ENCODE results near the gene OR11H6.
"Not testable (repeated sequence)": the region's sequence is repeated elsewhere in the genome, so short reads cannot be mapped to it uniquely, and the experiment has no call there.

The OR11H6 gene

DNA sequence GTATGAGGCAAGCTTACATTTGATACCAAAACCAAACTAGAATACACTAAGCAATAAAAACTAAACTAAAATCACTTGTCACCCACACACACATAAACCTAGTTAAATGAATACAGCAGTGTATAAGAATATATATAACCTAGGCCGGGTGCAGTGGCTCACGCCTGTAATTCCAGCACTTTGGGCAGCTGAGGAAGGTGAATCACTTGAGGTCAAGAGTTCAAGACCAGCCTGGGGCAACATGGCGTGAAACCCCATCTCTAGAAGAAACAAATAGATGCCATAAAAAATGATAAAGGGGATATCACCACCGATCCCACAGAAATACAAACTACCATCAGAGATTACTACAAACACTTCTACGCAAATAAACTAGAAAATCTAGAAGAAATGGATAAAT is 40.9 kb downstream of the OR11H6 start:
- not testable (repeated sequence) for DNase-seq (ENCODE audit: low read depth)

DNA sequence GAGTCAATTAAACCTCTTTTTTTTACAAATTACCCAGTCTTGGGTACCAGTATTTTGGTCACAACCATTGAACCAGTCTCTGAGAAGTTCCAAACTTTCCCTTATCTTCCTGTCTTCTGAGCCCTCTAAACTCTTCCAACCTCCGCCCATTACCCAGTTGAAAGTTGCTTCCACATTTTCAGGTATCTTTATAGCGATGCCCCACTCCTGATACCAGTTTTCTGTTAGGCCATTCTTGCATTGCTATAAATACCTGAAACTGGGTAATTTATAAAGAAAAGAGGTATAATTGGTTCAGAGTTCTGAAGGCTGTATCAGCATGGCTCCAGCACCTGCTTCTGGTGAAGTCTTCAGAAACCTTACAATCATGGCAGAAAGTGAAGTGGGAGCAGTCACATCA is 50.6 kb downstream of the OR11H6 start:
- no peak for DNase-seq (ENCODE audit: low read depth)

Data from CMK (cell line).